DND-41 (cell line): ENCODE measurements around the gene NRXN3.

ENCODE experiments used
- ATAC-seq: fragments of 200-7000 bp; cut with Tn5 transposase; 3 replicates; pipeline ENCODE4 v1.9.1; 2021; ENCODE audit warnings: low read depth; ENCODE audit not compliant: insufficient read depth
- DNase-seq: peaks from one replicate; pipeline ENCODE4 v3.0.0-alpha.2; 2020
- H2AFZ ChIP-seq: 2 replicates; pipeline ENCODE4 v1.6.0; 2012; ENCODE audit warnings: low read depth, low read length
- H3K27ac ChIP-seq: 2 replicates; pipeline ENCODE4 v1.5.1; 2012; ENCODE audit warnings: low read length, inconsistent platforms
- H3K27me3 ChIP-seq: fragments of 200-600 bp; sonication (generic); 2 replicates; pipeline ENCODE4 v1.6.0; 2012; ENCODE audit warnings: low read length, mild to moderate bottlenecking, inconsistent platforms; ENCODE audit not compliant: insufficient read depth, poor library complexity
- H3K36me3 ChIP-seq: 2 replicates; pipeline ENCODE4 v1.5.1; 2012; ENCODE audit warnings: low read length, inconsistent platforms; ENCODE audit not compliant: insufficient read depth
- H3K4me1 ChIP-seq: 2 replicates; pipeline ENCODE4 v1.5.1; 2012; ENCODE audit warnings: mild to moderate bottlenecking, low read length; ENCODE audit not compliant: insufficient read depth
- H3K4me2 ChIP-seq: 2 replicates; pipeline ENCODE4 v1.6.0; 2012; ENCODE audit warnings: mild to moderate bottlenecking, moderate library complexity, low read length, inconsistent platforms; ENCODE audit not compliant: insufficient read depth
- H3K4me3 ChIP-seq, 2 experiments: fragments of 200-600 bp in 1 of 2; shearing (Covaris generic) in 1 of 2; 2 replicates each; pipeline ENCODE4 v1.5.1; 2012 to 2016; ENCODE audit warnings: inconsistent platforms in 2 of 2, low read length in 2 of 2, mild to moderate bottlenecking in 2 of 2, low read depth in 1 of 2, moderate library complexity in 1 of 2
- H3K79me2 ChIP-seq: 2 replicates; pipeline ENCODE4 v1.6.0; 2012; ENCODE audit warnings: low read length, inconsistent platforms; ENCODE audit not compliant: insufficient read depth
- H3K9ac ChIP-seq: 2 replicates; pipeline ENCODE4 v1.6.0; 2012; ENCODE audit warnings: low read depth, mild to moderate bottlenecking, inconsistent platforms, low read length, moderate library complexity
- H3K9me3 ChIP-seq: 2 replicates; pipeline ENCODE4 v1.5.1; 2012; ENCODE audit warnings: low read length, moderate library complexity, mild to moderate bottlenecking, inconsistent platforms; ENCODE audit not compliant: insufficient read depth, severe bottlenecking
- H4K20me1 ChIP-seq: 2 replicates; pipeline ENCODE4 v1.6.0; 2012; ENCODE audit warnings: low read length; ENCODE audit not compliant: insufficient read depth
- CTCF ChIP-seq: IDR thresholded peaks from 2 replicates; pipeline ENCODE4 v1.5.1; 2012; ENCODE audit warnings: borderline replicate concordance, low read length, moderate library complexity, mild to moderate bottlenecking; ENCODE audit not compliant: poor library complexity, severe bottlenecking; ENCODE audit errors: extremely low read depth
- EZH2 ChIP-seq: IDR thresholded peaks from 3 replicates; pipeline ENCODE4 v1.6.1; 2012; ENCODE audit warnings: borderline replicate concordance, low read depth, mild to moderate bottlenecking, moderate library complexity, low read length, inconsistent platforms; ENCODE audit not compliant: severe bottlenecking

The NRXN3 gene

GRCh38 chr14:79436335-79436734 is 1266.2 kb downstream of the NRXN3 start:
- ATAC-seq (no peak), DNase-seq (no peak)
- no peak overlapping the region for H3K9ac ChIP-seq
- no peaks in the 10 kb centered on the region for H3K27me3 ChIP-seq
- no peaks in the 10 kb centered on the region for H4K20me1 ChIP-seq
- H3K9me3 ChIP-seq, result no peaks in the 10 kb centered on the region
- H3K4me3 ChIP-seq, result no peak overlapping the region
- TF ChIP-seq EZH2 (no peak), CTCF (no peak)
- no peaks in the 10 kb centered on the region for H3K4me1 ChIP-seq
- no peaks in the 10 kb centered on the region for H3K79me2 ChIP-seq
- H3K36me3 ChIP-seq, result no peaks in the 10 kb centered on the region
- no peak overlapping the region for H3K4me2 ChIP-seq
- no peak overlapping the region for H2AFZ ChIP-seq
- H3K27ac ChIP-seq, result no peak overlapping the region

DNA sequence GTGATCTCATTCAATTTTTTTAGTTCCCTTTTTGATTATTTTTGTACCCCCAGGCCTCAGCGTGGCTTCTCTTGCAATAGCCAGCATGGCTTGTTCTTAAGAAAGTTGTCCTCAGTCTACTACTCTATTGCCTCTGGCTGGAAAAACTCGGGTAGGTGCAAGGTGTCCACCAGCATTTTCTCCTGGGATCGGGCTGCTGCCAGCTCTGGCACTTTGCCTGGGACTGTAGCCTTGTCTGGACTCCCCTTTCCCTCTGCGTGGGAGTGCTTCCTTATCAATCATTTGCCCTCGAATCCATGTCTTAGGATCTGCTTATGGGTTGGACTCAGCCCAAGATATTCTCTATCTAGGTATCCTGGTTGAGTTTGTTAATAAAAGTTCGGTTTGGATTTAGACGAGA is 1267.8 kb downstream of the NRXN3 start:
- H3K36me3 ChIP-seq, result no peaks in the 10 kb centered on the region
- H3K27ac ChIP-seq, result no peak overlapping the region
- H3K4me3 ChIP-seq, result no peak overlapping the region
- no peak overlapping the region for H2AFZ ChIP-seq
- no peak for DNase-seq
- no peak overlapping the region for H3K4me2 ChIP-seq
- H3K9me3 ChIP-seq, result no peaks in the 10 kb centered on the region
- no peaks in the 10 kb centered on the region for H3K27me3 ChIP-seq
- no peaks in the 10 kb centered on the region for H3K79me2 ChIP-seq
- TF ChIP-seq EZH2 (no peak), CTCF (no peak)
- H3K4me1 ChIP-seq, result no peaks in the 10 kb centered on the region
- no peak overlapping the region for H3K9ac ChIP-seq
- H4K20me1 ChIP-seq, result no peaks in the 10 kb centered on the region
- ATAC-seq, result no peak

- Histone ChIP-seq H3K4me2 (no peak overlapping the region), H4K20me1 (no peaks in the 10 kb centered on the region), H3K27me3 (no peaks in the 10 kb centered on the region), H3K4me1 (no peaks in the 10 kb centered on the region), H2AFZ (no peak overlapping the region), H3K36me3 (no peaks in the 10 kb centered on the region), H3K9me3 (no peaks in the 10 kb centered on the region), H3K27ac (no peak overlapping the region), H3K79me2 (no peaks in the 10 kb centered on the region), H3K9ac (no peak overlapping the region), H3K4me3 (no peak overlapping the region)
- no peak for DNase-seq
- ATAC-seq, result no peak
- TF ChIP-seq CTCF, result no peak
Measured at GRCh38 chr14:79438696-79439342, 1268.6 kb downstream of the NRXN3 start.

- no peak overlapping the region for H3K4me3 ChIP-seq
- H3K27me3 ChIP-seq, result no peaks in the 10 kb centered on the region
- no peaks in the 10 kb centered on the region for H3K4me1 ChIP-seq
- no peak overlapping the region for H3K4me2 ChIP-seq
- no peak overlapping the region for H3K9ac ChIP-seq
- no peaks in the 10 kb centered on the region for H4K20me1 ChIP-seq
- no peak for TF ChIP-seq CTCF
- no peak for TF ChIP-seq EZH2
- no peaks in the 10 kb centered on the region for H3K79me2 ChIP-seq
- no peak overlapping the region for H3K27ac ChIP-seq
- ATAC-seq (no peak), DNase-seq (no peak)
- H3K36me3 ChIP-seq, result no peaks in the 10 kb centered on the region
- H3K9me3 ChIP-seq, result no peaks in the 10 kb centered on the region
- no peak overlapping the region for H2AFZ ChIP-seq
Measured at GRCh38 chr14:79442786-79443185, 1272.6 kb downstream of the NRXN3 start.
